Heart left ventricle (tissue), 13 donors: ENCODE data around the gene ITSN1.

Experiments
- POLR2A ChIP-seq, 2 donors: fragments of 450-650 bp; IDR thresholded peaks; one replicate each; pipeline ENCODE4 v1.6.1; 2017; ENCODE audit warnings: antibody characterized with exemption in 2 of 2, mild to moderate bottlenecking in 2 of 2, moderate library complexity in 2 of 2
- TF ChIP-seq, protein P1 (sequence below), 12 donors: fragments of 200-600 bp; sonication (generic) in 4 of 12; IDR thresholded peaks; one replicate each; pipeline versions ENCODE4 v1.5.0 to v1.8.0; 2018 to 2022; ENCODE audit warnings: antibody characterized with exemption in 12 of 12, mild to moderate bottlenecking in 5 of 12
- donor health status: ischemic (EF 13 %, LVEDD 7.1; RV severe dilation, severe dysfunction).
- donor health status: DM: no; HTN: yes; CAD: no.
- donor health status: DM: no; HTN: no; CAD: no.
- donor health status: ischemic (EF 25% LVEDD 6.9; RV normal size, moderate dysfunction).
- donor health status: ischemic (EF 25% LVEDD 5.7; RV mildly dilated, moderate dysfunction).
- donor health status: ischemic (EF 35%, LVEDD 5.7; RV mildly dilated, moderate dysfunction).
- donor health status: nonischemic (EF 11% LVEDD 7.7; RV severe dilation, severe dysfunction).
- donor health status: DM: yes; HTN: yes; CAD: no.
- donor health status: PGD.
- donor health status: ischemic (EF 29% LVEDD 5.4; RV normal size, mild dysfunction).
- donor health status: nonischemic (EF 23%, LVEDD 6.1; RV moderate dilation, normal function).

DNA sequence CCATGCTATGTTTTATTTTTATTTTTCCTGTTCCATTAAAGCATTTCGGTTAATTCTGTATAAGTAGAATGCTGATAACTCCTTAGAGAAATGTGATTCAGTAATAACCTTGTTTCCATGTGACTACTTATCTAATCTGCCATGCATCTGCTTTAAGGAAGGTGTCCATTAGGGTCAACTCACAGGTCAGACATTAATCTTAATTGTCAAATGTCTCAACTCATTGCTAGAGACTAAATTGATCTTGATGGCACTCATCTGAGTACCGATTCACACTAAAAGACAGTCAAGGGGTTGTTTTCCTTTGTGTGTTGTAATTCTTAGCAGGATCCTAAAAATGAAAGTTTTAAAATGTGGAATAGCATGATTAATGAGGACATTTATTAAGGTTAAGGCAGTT is 41.8 kb downstream of the ITSN1 start:
- TF ChIP-seq, protein P1, sequence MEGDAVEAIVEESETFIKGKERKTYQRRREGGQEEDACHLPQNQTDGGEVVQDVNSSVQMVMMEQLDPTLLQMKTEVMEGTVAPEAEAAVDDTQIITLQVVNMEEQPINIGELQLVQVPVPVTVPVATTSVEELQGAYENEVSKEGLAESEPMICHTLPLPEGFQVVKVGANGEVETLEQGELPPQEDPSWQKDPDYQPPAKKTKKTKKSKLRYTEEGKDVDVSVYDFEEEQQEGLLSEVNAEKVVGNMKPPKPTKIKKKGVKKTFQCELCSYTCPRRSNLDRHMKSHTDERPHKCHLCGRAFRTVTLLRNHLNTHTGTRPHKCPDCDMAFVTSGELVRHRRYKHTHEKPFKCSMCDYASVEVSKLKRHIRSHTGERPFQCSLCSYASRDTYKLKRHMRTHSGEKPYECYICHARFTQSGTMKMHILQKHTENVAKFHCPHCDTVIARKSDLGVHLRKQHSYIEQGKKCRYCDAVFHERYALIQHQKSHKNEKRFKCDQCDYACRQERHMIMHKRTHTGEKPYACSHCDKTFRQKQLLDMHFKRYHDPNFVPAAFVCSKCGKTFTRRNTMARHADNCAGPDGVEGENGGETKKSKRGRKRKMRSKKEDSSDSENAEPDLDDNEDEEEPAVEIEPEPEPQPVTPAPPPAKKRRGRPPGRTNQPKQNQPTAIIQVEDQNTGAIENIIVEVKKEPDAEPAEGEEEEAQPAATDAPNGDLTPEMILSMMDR (IDR thresholded peaks at IDR 0.05): no peak
- no peak for TF ChIP-seq POLR2A (IDR thresholded peaks at IDR 0.05)
